ENCODE measurements around the gene NAA60.

NAA60 gene

DNA sequence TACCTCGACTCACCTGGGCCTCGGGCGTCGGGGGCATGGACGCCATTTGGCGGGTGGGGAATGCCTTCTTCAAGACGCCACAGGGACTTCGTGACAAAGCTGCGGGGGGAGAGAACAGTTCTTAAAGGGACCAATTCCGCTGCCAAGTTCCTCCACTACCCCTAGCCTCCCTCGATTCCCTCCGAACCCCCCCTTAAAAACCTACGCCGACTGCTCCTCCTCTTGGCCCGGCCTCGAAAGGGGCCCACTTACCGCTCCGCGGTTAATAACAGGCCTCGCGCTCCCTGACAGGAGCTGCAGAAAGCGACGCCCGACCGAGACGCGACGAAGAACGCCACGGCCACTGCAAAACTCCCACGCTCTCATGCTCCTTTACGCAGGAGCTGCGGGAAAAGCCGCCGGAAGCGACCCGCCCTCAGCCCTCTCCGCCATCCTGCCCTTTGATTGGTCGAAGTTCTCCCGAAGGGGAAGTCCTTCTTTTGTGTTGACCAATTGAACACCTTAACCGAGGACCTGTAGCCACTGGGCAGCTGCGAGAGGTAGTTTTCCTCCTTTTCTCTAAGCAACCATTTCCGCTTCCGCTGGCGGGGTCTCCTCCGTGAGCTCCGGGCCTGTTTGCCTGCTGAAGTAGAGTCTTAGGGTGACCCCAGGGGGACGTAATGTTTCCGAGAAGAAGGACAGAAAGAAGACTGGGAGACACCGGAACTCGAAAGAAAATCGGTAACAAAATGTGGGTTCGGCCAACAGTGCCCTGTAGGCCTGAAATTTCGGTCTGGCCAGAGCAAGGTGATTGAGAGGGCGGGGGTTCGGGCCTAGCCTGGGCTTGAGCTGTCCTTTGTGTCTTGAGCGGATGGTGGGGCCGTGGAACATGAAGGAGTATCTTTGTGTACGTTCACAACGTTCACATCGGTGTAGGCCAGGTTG is at the start of gene NAA60, which contains the start of gene ZNF597:
TSS of gene NAA60 (plus strand) at position 573 of the 924 bp plus-strand sequence. CDS start 32,548 bp downstream, outside the sequence.
TSS of gene ZNF597 (minus strand) at position 397 of the 924 bp plus-strand sequence. CDS start at position 46, 351 bp downstream.
- peak; percentile 94 for DNase-seq (ENCODE audit: low spot score)

DNA sequence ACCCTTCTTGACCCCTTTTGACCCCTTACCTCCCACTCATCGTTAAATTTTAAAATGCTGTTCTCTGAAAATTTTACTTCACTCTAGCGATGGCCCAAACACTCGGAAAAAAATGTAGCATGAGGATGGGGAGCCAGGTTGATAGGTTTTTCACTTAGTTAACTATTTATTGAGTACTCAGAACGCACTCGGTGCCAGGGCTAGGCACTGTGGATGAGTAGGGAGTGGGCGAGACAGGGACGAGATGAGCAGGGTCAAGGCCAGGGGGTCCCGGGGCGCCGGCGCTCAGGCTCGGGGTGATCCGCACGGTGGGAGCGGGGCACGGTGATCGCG is 43.1 kb upstream of the NAA60 start:
- no peak for DNase-seq (ENCODE audit: low spot score)

- peak; percentile 100 for DNase-seq (ENCODE audit: low spot score)
Observed at GRCh38 chr16:3400779-3401688, 42.4 kb upstream of the NAA60 start, which contains the start of the genes ZNF174 and ZSCAN32. ZNF174 (plus strand) TSS chr16:3401215; CDS start chr16:3402005, 790 bp downstream. ZSCAN32 (minus strand) TSS chr16:3401004; CDS start chr16:3397557, 3,447 bp downstream.

- peak; percentile 76 for DNase-seq (ENCODE audit: low spot score)
Observed at GRCh38 chr16:3401719-3402397, 41.6 kb upstream of the NAA60 start.

DNA sequence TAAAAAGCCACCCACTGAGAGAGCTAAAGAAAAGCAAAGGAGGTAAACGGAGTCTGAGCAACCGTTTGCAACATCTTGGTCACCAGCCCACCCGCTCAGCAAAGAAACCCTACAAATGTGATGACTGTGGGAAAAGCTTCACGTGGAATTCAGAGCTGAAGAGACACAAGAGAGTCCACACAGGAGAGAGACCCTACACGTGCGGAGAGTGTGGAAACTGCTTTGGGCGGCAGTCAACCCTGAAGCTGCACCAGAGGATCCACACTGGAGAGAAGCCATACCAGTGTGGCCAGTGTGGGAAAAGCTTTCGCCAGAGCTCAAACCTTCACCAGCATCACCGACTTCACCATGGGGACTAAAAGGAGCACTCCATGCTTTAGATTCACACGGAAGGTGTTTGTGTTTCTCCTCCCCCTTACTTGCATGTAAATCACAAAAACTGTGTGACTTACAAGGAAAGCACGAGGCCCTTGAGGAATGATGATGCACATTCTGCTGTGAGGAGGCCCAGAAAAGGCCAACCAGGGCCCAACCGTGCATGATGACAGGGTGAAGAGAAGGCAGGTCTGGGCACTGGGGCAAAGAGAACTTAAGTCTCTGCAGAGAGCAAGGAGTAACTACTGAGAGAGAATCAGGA is 34.8 kb upstream of the NAA60 start:
- no peak for DNase-seq (ENCODE audit: low spot score)

GRCh38 chr16:3413730-3414379 is 29.6 kb upstream of the NAA60 start:
- no peak for DNase-seq (ENCODE audit: low spot score)

- no peak for DNase-seq (ENCODE audit: low spot score)
Observed at GRCh38 chr16:3431779-3432219, 11.7 kb upstream of the NAA60 start.

DNA sequence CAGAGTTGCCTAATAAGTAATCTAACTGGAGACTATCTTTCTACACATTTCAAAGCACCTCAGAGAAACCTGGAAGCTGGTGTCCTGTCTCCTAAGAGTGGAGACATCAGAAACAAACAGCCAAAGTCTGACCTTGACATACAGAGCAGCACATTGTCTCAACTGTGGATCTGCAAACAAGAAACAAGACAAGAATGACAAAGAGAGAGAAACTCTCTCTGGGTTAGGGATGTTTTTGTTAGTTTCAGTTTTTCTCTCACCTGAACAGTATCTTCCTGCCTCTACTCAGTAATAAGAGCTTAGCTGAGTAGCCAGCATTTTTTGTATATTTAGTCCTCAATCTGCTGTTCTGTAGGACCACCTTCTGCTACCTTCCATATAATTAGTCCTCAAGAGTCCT is 9.1 kb upstream of the NAA60 start:
- no peak for DNase-seq (ENCODE audit: low spot score)

- no peak for DNase-seq (ENCODE audit: low spot score)
Observed at GRCh38 chr16:3439637-3440036, 3.8 kb upstream of the NAA60 start.

GRCh38 chr16:3444032-3444388 is 530 bp downstream of the NAA60 start:
- peak; percentile 92 for DNase-seq (ENCODE audit: low spot score)

DNA sequence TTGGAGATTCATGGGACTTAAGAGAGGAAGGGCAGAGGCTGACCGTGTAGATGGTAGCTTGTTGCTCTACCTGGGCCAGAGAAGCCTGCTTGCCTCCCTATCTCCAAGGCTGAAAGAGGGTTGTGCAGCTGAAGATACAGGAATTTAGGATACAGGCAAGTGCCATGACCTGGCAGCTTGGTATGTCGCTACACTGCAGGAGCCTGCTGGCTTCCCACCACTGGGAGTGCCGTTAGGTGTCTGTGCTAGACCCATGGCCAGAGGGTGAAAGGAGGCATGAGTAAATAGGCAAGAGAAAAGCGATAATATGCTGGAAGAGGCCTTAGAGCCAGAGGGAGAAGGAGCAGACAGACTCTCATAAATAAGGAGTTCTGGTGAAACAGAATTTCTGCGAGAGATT is 10.6 kb downstream of the NAA60 start:
- DNase-seq (ENCODE audit: low spot score) = peak; percentile 52

- no peak for DNase-seq (ENCODE audit: low spot score)
Observed at GRCh38 chr16:3454631-3455147, 11.2 kb downstream of the NAA60 start.

DNA sequence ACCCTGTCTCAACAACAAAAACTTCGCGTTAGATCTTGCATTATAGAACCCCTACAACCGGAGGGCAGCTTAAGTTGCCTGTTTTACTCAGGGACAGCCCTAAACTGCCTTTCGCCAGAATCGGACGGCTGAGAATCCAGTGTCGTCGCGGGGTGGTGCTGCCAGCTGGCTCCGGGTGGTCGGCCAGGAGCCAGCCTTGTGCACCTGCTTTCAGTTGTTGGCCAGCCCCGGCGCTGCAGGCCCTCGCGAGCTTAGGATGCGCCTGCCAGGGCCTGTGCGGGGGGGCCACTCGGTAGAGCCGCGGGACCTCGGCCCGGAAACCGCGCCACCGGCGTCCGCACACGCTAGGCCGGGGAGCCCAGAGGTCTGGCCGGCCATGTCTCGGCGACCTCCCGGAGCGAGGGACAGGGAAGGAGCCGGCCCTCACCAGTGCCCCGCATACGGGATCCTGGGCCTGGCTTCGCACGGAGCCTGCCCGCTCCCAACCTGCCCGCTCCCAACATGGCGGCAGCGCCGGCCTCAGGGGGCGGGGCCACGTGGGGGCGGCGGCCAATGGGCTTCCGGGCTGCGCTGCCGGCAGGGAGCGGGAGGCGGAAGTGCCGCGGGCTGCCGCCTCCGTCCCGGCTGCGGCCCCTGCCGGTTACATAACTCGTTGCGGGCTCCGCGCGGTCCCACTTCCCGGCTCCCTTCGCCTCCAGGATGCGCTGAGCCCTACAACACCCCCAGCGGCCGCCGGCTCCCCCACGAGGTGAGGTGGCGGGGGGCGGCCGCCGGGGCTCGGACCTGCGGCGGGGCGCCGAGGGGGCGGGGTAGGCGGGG is 14.2 kb downstream of the NAA60 start:
- peak; percentile 91 for DNase-seq (ENCODE audit: low spot score)

DNA sequence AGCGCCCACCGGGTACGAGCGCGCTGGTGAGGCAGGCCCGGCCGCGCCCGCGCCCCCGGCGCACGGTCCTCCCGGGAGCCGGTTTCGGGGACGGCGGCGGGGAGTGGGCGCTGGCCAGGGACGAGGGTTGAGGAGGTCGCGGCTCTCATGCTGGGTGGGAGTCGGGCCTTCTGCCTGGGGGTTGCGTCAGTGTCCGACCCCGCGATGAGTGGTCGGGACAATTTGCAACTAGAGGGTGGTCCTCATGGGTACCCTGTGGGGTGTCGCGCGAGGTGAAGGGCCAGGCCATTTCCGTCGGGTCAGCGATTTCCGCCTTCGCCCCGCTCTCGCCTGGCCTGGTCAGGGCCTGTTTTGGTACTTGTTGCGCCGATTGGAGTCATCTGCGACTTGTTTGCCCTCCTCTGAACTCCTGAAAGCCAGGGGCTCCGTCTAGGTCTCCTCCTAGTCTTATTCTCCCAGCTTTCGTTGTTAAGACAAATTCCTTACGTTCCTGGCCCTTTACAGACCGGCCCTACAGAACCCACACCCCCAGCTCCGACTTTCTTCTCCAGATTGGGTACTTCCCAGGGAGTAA is 14.9 kb downstream of the NAA60 start:
- peak; percentile 40 for DNase-seq (ENCODE audit: low spot score)

- peak; percentile 45 for DNase-seq (ENCODE audit: low spot score)
Observed at GRCh38 chr16:3458852-3459361, 15.4 kb downstream of the NAA60 start.

GRCh38 chr16:3459401-3460090 is 16.1 kb downstream of the NAA60 start:
- no peak for DNase-seq (ENCODE audit: low spot score)

- no peak for DNase-seq (ENCODE audit: low spot score)
Observed at GRCh38 chr16:3460121-3460520, 16.6 kb downstream of the NAA60 start.

- DNase-seq (ENCODE audit: low spot score) = no peak
Observed at GRCh38 chr16:3460585-3460984, 17.1 kb downstream of the NAA60 start.

- DNase-seq (ENCODE audit: low spot score) = no peak
Observed at GRCh38 chr16:3461151-3461550, 17.7 kb downstream of the NAA60 start.
